ELR (cell line): ENCODE data around the gene CFAP251.
"Not testable (repeated sequence)": the region's sequence is repeated elsewhere in the genome, so short reads cannot be mapped to it uniquely, and the experiment has no call there.

Experiments
- DNase-seq: peaks from one replicate; pipeline ENCODE4 v3.0.0-alpha.2; 2015; ENCODE audit warnings: low read depth

The CFAP251 gene

DNA sequence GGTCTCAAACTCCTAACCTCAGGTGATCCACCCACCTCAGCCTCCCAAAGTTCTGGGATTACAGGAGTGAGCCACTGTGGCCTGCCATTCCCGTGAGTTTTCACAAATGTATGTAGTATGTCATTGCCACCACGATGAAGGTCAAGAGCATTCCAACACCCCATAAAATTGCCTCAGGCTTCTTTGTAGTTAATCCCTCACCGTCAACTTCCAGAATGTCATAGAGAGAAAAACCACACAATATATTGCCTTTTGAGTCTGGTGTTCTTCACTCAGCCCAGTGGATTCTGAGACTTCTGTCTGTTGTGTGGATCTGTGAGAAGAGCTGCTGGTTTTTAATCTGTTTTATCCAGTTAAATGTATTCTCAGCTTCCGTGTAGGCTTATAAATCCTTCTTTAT, 12.6 kb upstream of the CFAP251 start:
- DNase-seq = peak; percentile 62

DNA sequence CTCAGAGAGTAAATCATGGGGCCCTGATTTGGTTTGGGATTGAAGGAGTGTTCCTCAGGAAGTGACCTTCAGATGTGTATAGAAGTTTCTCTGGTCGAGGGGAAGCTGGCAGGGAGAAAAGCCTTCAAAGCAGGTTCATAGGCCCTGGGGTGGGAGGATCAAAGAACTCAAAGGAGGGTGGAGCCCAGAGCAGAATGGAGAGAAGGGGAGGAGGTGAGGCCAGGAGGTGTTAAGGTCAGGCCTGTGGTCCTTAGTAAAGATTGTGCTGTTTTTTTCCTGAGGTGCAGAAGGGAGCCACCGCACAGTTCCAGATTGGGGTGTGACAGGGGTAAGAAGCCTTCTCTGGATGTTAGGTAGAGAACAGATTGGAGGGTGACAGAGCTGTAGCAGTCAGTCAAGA, 9.7 kb upstream of the CFAP251 start:
- DNase-seq = no peak

DNA sequence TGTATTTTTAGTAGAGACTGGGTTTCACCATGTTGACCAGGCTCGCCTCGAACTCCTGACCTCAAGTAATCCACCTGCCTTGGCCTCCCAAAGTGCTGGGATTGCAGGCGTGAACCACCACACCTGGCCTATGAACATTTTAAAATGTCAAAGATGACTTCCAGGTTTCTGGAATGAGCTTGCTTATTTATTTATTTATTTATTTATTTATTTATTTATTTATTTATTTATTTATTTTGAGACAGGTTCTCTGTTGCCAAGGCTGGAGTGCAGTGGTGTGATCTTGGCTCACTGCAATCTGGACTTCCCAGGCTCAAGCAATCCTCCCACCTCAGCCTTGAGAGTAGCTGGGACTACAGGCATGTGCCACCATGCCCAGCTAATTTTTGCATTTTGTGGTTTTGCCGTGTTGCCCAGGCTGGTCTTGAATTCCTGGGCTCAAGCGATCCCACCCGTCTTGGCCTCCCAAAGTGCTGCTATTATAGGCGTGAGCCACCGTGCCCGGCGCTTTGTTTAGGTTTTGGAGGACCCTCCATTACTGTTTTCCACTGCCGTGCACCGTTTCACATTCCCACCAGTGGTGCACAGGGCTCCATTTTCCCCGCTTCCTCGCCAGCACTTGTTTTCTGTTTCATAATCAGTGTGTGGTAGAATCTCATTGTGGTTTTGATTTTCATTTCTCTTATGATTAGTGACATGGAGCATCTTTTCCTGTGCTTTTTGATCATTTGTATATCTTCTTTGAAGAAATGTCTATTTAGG, 6.4 kb upstream of the CFAP251 start:
- no peak for DNase-seq

DNA sequence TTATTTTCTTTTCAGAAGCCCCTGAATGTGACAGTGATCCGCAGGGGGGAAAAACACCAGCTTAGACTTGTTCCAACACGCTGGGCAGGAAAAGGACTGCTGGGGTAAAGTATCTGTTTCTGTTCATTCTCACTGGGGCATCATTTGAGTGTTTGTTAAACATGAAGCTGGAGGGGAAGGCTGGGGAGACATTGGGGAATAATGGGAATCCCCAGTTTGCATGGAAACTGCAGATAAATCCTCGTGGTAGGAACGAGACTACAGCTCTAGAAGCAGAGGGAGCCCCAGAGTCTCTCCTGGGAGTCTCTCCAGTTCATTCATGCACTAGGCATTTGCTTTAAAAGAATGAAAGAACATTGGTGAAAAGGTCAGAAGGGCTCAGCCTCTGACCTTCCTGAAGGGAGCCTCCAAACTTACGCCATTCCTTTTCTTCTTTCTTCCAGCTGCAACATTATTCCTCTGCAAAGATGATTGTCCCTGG, 2.5 kb upstream of the CFAP251 start:
- DNase-seq = no peak

DNA sequence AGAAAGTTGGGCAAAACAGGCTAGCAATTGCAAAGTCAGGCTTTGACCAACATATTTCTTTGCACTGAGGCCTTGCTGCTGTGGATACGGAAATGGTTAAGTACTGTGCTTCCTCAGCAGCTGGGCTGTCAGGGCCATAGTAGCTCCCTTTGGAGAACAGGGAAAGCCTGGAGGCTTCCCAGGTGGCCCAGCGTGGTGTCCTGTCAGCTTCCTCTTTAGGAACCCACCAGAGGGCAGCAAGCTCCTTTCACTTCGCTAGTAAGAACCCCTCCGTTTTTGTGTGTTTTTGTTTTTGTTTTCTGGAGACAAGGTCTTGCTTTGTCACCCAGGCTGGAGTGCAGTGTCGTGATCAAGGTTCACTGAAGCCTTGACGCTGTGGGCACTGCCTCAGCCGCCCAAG, 1.7 kb upstream of the CFAP251 start:
- DNase-seq = peak; percentile 32

DNA sequence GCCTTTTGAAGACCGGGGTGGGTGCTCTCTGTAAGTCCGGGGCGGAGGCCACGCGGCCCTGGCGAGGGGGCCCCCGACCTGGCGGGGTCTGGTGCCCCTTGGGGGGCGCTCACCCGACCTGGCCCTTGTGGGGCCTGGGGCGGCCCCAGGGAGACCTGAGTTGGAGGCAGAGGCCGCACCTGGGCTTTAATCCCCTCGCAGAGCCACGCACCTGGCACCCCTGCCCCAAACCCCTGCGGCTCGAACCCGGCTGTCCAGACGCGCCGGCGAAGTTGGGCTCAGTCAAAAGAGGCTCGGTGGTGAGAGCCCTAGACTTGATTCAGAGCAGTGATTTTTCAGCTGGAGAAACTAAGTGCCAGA, 267 bp downstream of the CFAP251 start:
- DNase-seq = no peak

DNA sequence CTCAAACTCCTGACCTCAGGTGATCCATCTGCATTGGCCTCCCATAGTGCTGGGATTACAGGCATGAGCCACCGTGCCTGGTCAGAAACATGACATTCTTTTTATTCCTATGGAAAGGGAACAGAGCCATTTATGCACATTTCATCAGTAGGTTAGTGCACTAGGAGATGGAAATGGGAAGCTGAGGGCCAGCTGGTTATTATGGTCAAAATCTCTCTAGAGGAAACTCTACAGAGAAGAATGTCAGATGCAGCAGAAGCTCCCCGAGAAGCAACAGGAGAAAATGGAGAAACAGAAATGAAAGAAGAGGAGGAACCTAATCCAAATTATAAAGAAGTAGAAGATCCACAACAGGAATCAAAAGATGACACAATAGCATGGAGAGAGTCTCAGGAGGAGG, 2.7 kb downstream of the CFAP251 start:
- no peak for DNase-seq

DNA sequence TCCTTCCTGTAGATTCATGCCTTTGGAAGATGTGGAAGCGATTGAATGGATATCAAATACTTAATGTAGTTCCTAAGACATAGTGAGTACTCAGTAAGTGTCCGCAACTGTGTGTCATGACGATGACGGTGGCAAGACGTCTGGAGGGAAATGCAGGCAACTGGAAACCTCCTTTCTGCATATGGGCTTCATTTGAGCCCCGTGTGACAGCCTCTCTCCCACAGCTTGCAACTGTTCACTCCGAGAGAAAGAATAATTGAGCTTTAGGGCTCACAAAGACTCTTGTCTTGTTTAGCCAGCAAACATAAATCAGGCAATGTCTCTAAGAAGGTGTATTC, 6.9 kb downstream of the CFAP251 start:
- DNase-seq = peak; percentile 87

DNA sequence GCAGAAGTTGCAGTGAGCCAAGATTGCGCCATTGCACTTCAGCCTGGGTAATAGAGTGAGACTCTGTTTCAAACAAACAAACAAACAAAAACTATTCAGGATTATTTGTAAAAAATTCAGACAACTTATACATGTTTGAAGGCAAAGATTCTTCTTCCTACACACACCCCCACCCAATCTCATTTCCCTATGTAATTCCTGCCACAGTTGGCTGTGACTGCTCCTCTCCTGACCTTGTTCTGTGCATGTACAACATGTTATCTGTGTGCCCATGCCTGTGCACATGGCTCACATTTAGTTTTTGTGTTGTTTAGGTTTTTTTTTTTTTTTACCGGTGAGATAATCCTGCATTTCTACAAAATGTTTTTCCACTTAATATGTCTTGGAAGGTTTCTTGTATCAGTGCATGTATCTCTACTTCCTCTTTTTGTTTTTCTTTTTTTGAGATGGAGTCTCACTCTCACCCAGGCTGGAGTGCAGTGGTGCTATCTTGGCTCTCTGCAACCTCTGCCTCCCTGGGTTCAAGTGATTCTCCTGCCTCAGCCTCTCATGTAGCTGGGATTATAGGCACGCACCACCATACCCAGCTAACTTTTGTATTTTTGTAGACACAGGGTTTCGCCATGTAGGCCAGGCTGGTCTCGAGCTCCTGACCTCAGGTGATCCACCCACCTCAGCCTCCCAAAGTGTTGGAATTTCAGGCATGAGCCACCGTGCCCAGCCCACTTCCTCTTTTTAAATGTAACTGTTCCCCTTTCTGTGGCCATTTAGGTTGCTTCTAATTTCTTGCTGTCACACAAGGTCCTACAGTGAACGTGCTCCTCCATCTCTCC, 8.7 kb downstream of the CFAP251 start:
- DNase-seq = no peak

DNA sequence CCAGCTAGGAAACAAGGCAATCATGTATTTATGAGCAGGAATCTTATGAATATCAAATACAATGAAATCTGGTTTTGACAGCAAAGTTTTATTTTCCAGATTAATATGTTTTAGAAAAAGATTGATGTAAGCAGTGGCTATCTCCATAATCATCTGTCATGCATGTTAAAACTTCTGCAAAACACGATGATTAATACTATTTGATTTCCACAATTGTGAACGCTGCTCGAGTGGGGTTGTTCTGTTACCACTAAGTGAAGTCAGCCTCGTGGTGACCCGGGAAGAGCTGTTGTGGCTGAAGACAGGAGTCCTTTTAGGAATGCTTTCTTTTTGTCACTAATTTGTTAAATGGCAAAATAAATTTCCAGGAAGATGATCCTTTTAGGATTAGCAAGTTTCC, 9.4 kb downstream of the CFAP251 start:
- DNase-seq = peak; percentile 34

DNA sequence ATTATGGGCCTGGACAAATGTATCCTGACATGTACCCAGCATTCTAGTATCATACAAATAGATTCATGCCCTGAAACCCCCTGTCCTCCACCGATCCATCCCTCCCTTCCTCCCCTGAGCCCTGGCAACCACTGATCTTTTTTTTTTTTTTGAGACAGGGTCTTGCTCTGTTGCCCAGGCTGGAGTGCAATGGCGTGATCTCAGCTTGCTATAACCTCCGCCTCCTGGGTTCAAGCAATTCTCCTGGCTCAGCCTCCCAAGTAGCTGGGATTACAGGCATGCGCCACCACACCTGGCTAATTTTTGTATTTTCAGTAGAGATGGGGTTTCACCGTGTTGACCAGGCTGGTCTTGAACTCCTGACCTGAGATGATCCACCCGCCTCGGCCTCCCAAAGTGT, 11.2 kb downstream of the CFAP251 start:
- not testable (repeated sequence) for DNase-seq

DNA sequence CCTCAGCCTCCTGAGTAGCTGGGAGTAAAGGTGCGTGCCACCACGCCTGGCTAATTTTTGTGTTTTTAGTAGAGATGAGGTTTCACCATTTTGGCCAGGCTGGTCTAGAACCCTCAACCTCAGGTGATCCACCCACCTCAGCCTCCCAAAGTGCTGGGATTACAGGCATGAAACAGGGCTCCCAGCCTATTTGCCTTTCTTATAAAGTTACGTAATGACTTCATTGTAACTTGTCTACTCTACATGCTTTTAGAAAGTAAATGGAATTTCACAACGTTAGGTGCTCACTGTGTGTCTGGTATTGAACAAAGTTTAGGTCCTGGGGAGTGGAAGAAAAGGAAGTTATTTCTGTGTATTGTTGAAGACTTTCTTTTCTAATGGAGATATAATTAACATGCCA, 12.5 kb downstream of the CFAP251 start:
- DNase-seq = no peak

DNA sequence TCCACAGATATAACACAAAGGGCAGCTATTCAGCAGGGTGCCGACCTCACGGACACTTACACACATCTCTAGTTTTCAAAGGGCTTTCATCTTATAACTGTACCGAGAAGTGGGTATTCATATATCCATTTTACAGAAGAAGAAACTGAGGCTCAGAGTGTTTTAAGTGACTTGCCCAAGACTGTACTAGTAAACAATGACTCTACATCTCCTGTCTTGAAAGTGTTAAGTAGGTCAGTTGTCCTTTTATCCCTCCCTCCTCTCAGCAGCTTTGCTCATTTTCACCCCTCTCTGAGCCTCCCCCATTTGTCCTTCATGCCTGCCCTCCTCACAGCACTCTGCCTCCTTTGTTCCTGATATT, 13.8 kb downstream of the CFAP251 start:
- DNase-seq = no peak

DNA sequence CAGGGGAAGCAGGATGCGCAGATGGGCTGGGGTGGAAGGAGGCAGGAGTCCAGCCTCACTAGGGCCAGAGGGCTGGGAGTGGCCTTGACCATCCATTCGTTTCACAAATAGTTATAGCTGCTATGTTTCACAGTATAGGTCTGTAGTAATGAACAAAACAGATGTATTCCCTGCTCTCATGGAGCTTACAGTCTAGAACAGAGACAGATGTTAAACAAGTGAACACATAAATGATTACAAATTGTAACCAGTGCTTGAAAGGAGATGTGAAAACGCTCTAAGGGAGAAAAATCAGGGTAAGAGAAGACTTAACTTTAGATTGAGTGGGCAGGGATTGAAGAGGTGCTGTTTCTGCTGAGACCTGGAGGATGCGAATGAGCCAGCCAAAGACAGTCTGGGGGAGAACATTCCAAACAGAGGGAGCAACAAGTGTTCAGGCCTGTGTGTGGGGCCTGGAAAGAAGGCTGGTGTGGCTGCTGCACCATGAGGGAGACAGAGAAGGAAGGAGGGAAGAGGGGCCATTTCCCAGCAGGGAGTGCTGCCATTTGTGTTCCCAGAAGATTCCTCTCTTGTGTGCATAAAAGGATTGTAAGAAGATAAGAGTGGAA, 14.6 kb downstream of the CFAP251 start:
- DNase-seq = no peak

DNA sequence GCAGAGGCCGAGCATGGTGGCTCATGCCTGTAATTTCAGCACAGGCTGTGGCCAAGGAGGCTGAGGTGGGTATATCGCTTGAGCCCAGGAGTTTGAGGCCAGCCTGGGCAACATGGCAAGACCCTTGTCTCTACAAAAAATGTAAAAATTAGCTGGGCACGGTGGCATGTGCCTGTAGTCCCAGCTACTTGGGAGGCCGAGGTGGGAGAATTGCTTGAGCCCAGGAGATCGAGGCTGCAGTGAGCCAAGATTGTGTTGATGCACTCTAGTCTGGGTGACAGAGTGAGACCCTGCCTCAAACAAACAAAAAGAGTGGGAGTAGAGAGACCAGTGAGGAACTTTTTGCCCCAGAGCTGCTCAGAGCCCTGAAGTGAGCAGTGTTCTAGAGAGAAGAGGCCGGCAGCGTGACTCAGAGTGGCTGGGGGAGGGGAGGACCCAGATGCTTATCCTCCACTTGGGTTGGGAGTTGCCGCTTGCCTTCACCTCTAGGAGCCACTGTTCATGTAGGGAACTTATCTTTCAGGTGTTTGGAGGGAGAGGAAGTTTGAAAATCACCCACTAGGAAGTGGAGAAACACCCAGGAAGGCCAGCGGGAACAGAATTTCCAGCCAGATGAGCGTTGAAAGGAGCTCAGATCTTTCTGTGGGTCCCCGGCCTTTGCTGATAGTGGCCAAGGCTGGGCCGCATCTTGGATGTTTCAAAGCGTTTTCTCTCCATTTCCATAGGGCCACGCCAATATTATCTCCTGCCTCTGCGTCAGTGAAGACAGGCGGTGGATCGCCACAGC, 15.3 kb downstream of the CFAP251 start:
- peak; percentile 61 for DNase-seq

DNA sequence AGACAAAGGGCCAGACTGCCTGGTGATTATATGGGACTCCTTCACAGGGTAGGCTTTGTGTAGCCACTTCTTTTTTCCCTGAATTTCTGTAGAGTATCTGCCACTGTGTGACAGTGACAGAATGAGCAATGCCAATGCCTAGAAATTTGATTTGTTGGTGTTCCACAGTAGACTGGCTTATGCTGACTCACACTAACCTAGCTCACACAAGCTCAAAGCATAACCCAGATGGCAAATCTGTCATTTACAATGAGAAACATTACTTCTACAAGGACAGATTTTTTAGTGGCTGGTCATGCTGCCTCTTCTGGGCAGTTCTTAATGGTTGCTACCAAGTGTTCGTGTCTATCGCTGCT, 15.9 kb downstream of the CFAP251 start:
- no peak for DNase-seq

DNA sequence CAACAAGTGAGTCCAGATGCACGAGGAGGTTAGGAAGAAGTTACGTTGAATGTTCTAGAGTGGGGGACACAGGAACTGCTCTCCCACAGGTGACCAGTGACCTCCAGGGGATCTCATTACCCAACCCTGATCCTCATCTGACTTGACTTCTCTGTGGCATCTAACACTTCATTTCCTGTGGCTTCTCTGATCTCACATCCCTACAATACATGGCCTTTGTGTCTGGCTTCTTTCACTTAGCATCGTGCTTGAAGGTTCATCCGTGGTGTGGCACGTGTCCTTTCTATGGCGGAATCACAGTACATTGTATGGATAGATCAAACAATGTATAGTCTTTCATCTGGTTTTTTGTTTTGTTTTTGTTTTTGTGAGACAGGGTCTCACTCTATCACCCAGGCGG, 19.3 kb downstream of the CFAP251 start:
- no peak for DNase-seq

DNA sequence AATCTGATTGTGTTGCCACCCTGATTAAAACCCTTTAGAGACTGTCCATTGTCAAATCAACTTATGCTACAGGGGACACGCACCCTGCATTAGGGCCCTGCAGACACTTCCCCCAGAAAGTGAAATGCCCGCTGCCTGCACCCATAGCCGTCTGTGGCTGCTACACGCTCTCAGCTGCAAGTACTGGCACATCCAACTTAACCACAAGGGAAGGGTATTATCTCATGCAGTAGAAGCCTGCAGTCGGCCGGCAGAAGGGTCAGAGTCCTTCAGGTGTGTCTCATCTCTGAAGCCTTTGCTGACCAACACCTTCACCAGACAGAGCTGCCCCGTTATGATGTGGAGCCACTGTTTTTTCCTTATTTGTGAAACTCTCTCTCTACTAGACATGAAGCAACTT, 20.8 kb downstream of the CFAP251 start:
- no peak for DNase-seq

DNA sequence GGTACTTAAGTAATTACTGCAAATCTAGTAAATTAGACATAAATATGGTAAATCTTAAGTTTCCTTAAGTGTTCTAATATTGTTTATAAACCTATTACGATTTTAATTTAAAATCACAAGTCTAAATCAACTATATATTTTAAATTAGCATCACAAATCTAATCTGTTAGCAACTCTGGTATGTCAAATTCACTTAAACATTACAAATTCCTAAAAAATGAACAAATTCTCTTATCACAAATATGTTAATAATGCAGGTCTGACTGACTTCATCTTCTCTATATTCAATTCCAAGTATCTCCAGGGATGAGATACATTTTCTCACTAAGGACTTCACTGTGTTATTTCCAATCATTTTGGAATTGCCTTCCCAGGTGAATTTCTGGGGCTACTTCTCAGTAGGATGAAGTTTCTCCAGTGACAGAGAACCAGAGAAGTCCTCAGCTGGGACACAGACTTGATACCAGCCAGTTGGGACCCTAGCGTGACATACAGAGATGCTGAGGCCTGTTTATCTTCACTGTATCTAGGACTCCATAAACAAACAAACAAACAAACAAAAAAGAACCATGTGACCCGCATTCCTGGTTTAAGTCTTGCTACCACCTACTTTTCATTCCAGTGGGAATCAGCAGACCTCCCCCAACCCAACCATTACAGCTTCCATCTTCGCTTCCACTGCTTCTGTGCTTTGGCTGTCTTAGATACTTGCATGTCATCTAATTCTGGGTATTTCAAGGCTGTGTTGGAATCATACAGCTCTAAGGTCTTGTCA, 21.8 kb downstream of the CFAP251 start:
- no peak for DNase-seq

DNA sequence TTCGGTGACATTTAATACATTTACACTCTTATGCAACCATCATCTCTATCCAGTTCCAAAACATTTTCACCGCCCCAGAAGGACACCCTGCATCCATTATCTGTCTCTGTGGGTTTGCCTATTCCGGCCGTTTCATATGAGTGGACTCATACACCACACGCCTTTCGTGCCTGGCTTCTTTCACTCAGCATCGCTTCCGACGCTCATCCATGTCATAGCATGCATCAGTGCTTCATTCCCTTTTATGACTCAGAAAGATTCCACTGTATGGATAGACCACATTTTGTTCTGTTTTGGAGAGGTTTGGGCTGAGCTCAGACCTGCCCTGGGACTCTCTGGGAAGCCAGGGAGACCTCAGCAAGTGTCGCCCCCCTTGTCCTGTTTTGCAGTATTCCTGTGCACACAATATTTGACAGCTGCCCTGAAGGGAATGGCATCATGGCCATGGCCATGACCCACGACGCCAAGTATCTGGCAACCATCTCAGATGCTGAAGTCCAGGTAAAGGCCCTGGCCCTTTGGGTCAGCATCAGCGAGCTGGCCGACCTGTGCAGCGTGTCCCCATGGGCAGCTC, 23.8 kb downstream of the CFAP251 start:
- peak; percentile 88 for DNase-seq

DNA sequence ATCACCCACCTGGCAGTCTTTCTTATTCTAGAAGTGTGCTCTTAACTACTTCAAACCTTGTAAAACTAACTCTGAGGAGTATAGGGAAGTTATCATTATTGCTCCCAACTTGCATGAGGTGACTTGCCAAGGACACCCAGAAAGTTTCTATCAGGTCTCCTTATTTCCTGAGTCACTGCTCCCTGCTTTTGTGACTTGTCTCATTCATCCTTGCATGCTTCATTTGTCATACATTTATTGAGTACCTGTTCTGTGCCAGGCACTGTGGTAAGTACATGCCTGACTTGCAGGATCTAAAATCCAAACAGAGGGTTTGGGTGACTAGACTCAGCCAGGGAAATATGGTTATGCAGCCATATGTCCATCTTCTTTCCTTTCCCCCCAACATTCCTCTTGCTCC, 25.5 kb downstream of the CFAP251 start:
- no peak for DNase-seq
